K562 (cell line): ENCODE results near the gene NAXE. TPM values are rescaled to one million over a fixed set of nuclear protein-coding genes. Genes with fewer than 3 reads are reported as not detected.

Experiments
- ATAC-seq: fragments of 200-7000 bp; cut with Tn5 transposase; 3 replicates; pipeline ENCODE4 v1.9.1; 2020; ENCODE audit warnings: moderate library complexity
- BruUV-seq: library from RNA; stranded (reverse); fragments of 400-500 nt; replicated peaks from 2 replicates; lab custom pipeline; 2021; lab: Mats Ljungman, UMichigan
- CTCF ChIA-PET: fragments of 300-600 bp; formaldehyde crosslinking; extraction: SDS; loops from one replicate; lab custom pipeline; 2021; ENCODE audit warnings: low intra/inter-chr PET ratio; lab: Yijun Ruan, JAX
- POLR2A ChIA-PET: fragments of 300-600, 350-650 bp; sonication (Branson Sonifier 250); formaldehyde crosslinking; extraction: SDS; loops from one replicate; lab custom pipeline; 2021; ENCODE audit warnings: antibody characterized with exemption, inconsistent platforms; lab: Yijun Ruan, JAX
- DNase-seq, 4 experiments: peaks; one replicate each; pipeline versions ENCODE4 v3.0.0 to v3.0.0-alpha.2; 2011 to 2018; ENCODE audit warnings: low spot score in 3 of 4, mixed read lengths in 3 of 4; ENCODE audit errors: extremely low read depth in 1 of 4
- FAIRE-seq: peaks from 2 replicates; lab custom pipeline; 2011; peaks lifted over from hg19 to GRCh38; lab: Jason Lieb, UNC
- H2AFZ ChIP-seq: 2 replicates; pipeline ENCODE4 v1.6.0; 2011; ENCODE audit warnings: low read depth, low read length, control low read depth, inconsistent platforms
- H3K27ac ChIP-seq: fragments of 200-600 bp; 3 replicates; pipeline ENCODE4 v1.8.0; 2011; ENCODE audit warnings: low read depth, mild to moderate bottlenecking, control low read depth, inconsistent platforms, low read length, moderate library complexity, mixed read lengths; ENCODE audit errors: extremely low read depth
- H3K27me3 ChIP-seq, 2 experiments: fragments of 300-600 bp in 1 of 2; 2 replicates in 1 of 2; 3 replicates in 1 of 2; pipeline versions ENCODE4 v1.6.0 to v1.8.0; 2011; ENCODE audit warnings: inconsistent platforms in 2 of 2, low read length in 2 of 2, mild to moderate bottlenecking in 1 of 2, mixed read lengths in 1 of 2, moderate library complexity in 1 of 2; ENCODE audit not compliant: control insufficient read depth in 2 of 2, insufficient read depth in 2 of 2
- H3K36me3 ChIP-seq: fragments of 300-600 bp; 3 replicates; pipeline ENCODE4 v1.8.0; 2011; ENCODE audit warnings: mild to moderate bottlenecking, low read length, inconsistent platforms; ENCODE audit not compliant: control insufficient read depth, insufficient read depth
- H3K4me1 ChIP-seq, 2 experiments: fragments of 200-600 bp in 1 of 2; replicated peaks in 1 of 2; 2 replicates in 1 of 2; 3 replicates in 1 of 2; pipeline versions ENCODE4 v1.5.1 to v1.8.0; 2011; ENCODE audit warnings: inconsistent platforms in 2 of 2, low read length in 2 of 2, mild to moderate bottlenecking in 1 of 2, mixed read lengths in 1 of 2, moderate library complexity in 1 of 2; ENCODE audit not compliant: control insufficient read depth in 2 of 2, insufficient read depth in 2 of 2
- H3K4me2 ChIP-seq: 2 replicates; pipeline ENCODE4 v1.6.1; 2011; ENCODE audit warnings: low read length, control low read depth, inconsistent platforms, mixed read lengths; ENCODE audit not compliant: insufficient read depth
- H3K4me3 ChIP-seq: fragments of 200-600 bp; sonication (generic), shearing (Covaris generic); 2 replicates; pipeline ENCODE4 v1.5.1; 2016; ENCODE audit warnings: control low read depth, inconsistent platforms
- H3K79me2 ChIP-seq: fragments of 200-600 bp; 3 replicates; pipeline ENCODE4 v1.8.0; 2011; ENCODE audit warnings: low read length, inconsistent platforms; ENCODE audit not compliant: control insufficient read depth, insufficient read depth
- H3K9ac ChIP-seq, 2 experiments: 2 replicates each; pipeline versions ENCODE4 v1.6.0 to v1.6.1; 2011; ENCODE audit warnings: low read depth in 2 of 2, low read length in 2 of 2, control low read depth in 1 of 2, inconsistent platforms in 1 of 2, mild to moderate bottlenecking in 1 of 2, mixed read lengths in 1 of 2; ENCODE audit not compliant: insufficient read depth in 1 of 2
- H3K9me1 ChIP-seq: one replicate; pipeline ENCODE4 v1.6.0; 2011; ENCODE audit warnings: inconsistent platforms, mild to moderate bottlenecking, low read length, moderate library complexity; ENCODE audit not compliant: control insufficient read depth, insufficient read depth
- H3K9me3 ChIP-seq: replicated peaks from 2 replicates; pipeline ENCODE4 v1.5.1; 2011; ENCODE audit warnings: low read depth, low read length, inconsistent platforms; ENCODE audit not compliant: control insufficient read depth, insufficient read depth
- H4K20me1 ChIP-seq: replicated peaks from 2 replicates; pipeline ENCODE4 v1.6.1; 2011; ENCODE audit warnings: low read length, inconsistent platforms, mixed read lengths; ENCODE audit not compliant: control insufficient read depth, insufficient read depth
- ADNP ChIP-seq: fragments of 200-800 bp; sonication (Bioruptor generic); IDR thresholded peaks from 2 replicates; pipeline ENCODE4 v1.6.1; 2016; ENCODE audit warnings: missing genetic modification characterization, missing compliant biosample characterization
- BCOR ChIP-seq: fragments of 450-650 bp; IDR thresholded peaks from 2 replicates; pipeline ENCODE4 v1.6.1; 2016
- CBX1 ChIP-seq: sonication (generic); IDR thresholded peaks from 2 replicates; pipeline ENCODE4 v1.6.1; 2016; ENCODE audit warnings: antibody characterized with exemption, low read depth, mild to moderate bottlenecking
- CHD4 ChIP-seq: fragments of 200-600 bp; sonication (generic); IDR thresholded peaks from 3 replicates; pipeline ENCODE4 v1.6.1; 2012; ENCODE audit warnings: low read depth, mild to moderate bottlenecking, mixed read lengths, low read length, inconsistent platforms; ENCODE audit not compliant: insufficient read depth, insufficient replicate concordance, poor library complexity, severe bottlenecking
- HDAC2 ChIP-seq: fragments of 450-650 bp; IDR thresholded peaks from 2 replicates; pipeline ENCODE4 v1.6.1; 2016; ENCODE audit warnings: mild to moderate bottlenecking
- HEY1 ChIP-seq: fragments of 250-450 bp; sonication (Bioruptor Pico); IDR thresholded peaks from 2 replicates; pipeline ENCODE4 v1.5.0; 2020; ENCODE audit warnings: mild to moderate bottlenecking, moderate library complexity, borderline replicate concordance
- HNRNPL ChIP-seq: fragments of 200-400 bp; formaldehyde crosslinking; IDR thresholded peaks from 2 replicates; pipeline ENCODE4 v1.6.1; 2017; ENCODE audit warnings: low read depth, mild to moderate bottlenecking, low read length
- HOXB6 ChIP-seq: fragments of 250-450 bp; sonication (Bioruptor Pico); IDR thresholded peaks from 2 replicates; pipeline ENCODE4 v1.5.1; 2022; ENCODE audit warnings: mild to moderate bottlenecking, borderline replicate concordance
- KAT2B ChIP-seq: IDR thresholded peaks from one replicate; pipeline ENCODE4 v1.6.1; 2012; ENCODE audit warnings: low read depth, mild to moderate bottlenecking, control low read depth, inconsistent platforms, low read length, moderate library complexity
- KDM2B ChIP-seq: fragments of 250-450 bp; sonication (Bioruptor Pico); IDR thresholded peaks from 2 replicates; pipeline ENCODE4 v1.8.0; 2021; ENCODE audit warnings: mild to moderate bottlenecking, moderate library complexity
- MECOM ChIP-seq: fragments of 250-450 bp; sonication (Bioruptor Pico); IDR thresholded peaks from 2 replicates; pipeline ENCODE4 v1.8.0; 2022; ENCODE audit warnings: inconsistent platforms
- POLR2A ChIP-seq: fragments of 450-650 bp; conservative IDR thresholded peaks from 2 replicates; pipeline ENCODE4 v1.6.1; 2016
- POLR3G ChIP-seq: IDR thresholded peaks from 2 replicates; pipeline ENCODE4 v1.6.1; 2011; ENCODE audit not compliant: insufficient read length, insufficient replicate concordance; ENCODE audit errors: extremely low read depth
- RBM25 ChIP-seq: fragments of 200-400 bp; formaldehyde crosslinking; IDR thresholded peaks from 2 replicates; pipeline ENCODE4 v1.6.1; 2018; ENCODE audit warnings: low read length, low read depth, moderate library complexity; ENCODE audit not compliant: severe bottlenecking
- RCOR1 ChIP-seq, 2 experiments: IDR thresholded peaks; 2 replicates each; pipeline ENCODE4 v1.6.1; 2012; ENCODE audit warnings: low read depth in 2 of 2, low read length in 2 of 2, borderline replicate concordance in 1 of 2, improper control_type of control experiment in 1 of 2
- SMARCA5 ChIP-seq: fragments of 450-650 bp; IDR thresholded peaks from 2 replicates; pipeline ENCODE4 v1.6.1; 2016
- SUPT5H ChIP-seq: fragments of 450-650 bp; IDR thresholded peaks from 2 replicates; pipeline ENCODE4 v1.6.1; 2016
- ZNF696 ChIP-seq: fragments of 250-450 bp; sonication (Bioruptor Pico); conservative IDR thresholded peaks from 2 replicates; pipeline ENCODE4 v1.4.0; 2020; ENCODE audit warnings: mild to moderate bottlenecking, moderate library complexity
- WGBS: fragments of 100-300 bp; shearing (Covaris generic); methylation state at CpG from one replicate; pipeline ENCODE4 v1.1.6; 2016; ENCODE audit warnings: low coverage, mixed read lengths; ENCODE audit not compliant: insufficient coverage; ENCODE audit errors: missing lambda C conversion rate; 5-methylcytosine and 5-hydroxymethylcytosine counted together
- in situ Hi-C: fragments of 300-500 bp; cut with MboI; formaldehyde crosslinking; loops from 4 replicates; pipeline ENCODE4 v1.15.0; 2018; ENCODE audit warnings: inconsistent platforms, mixed read lengths
- intact Hi-C: fragments of 100-400 bp; cut with micrococcal nuclease; formaldehyde crosslinking; loops from 2 replicates; pipeline ENCODE4 v1.14.2; 2022
- polyA plus RNA-seq, 8 experiments: library from polyadenylated mRNA; depleted of rRNA in 4 of 8; stranded (reverse) in 5 of 8; unstranded in 3 of 8; fragments of >200 nt; fragmentation: Nextera tagmentation in 2 of 8; fragmentation: Illumina TruSeq in 1 of 8; extraction: Ambion mirVana in 2 of 8; extraction: Trizol in 1 of 8; gene quantifications; 2 replicates each; pipeline versions ENCODE4 v1.2.1 to v1.2.3, GENCODE V29; 2011 to 2014; ENCODE audit warnings: inconsistent platforms in 1 of 8, missing spikeins in 1 of 8
- total RNA-seq, 7 experiments: library from RNA; depleted of rRNA in 6 of 7; stranded (reverse); fragments of >200 nt in 6 of 7; fragmentation: Illumina TruSeq in 2 of 7; extraction: Trizol in 2 of 7; gene quantifications; 2 replicates each; pipeline versions ENCODE4 v1.2.1 to v1.2.3, GENCODE V29; 2011 to 2021; ENCODE audit warnings: low replicate concordance in 1 of 7
- TF ChIP-seq, protein P1 (sequence below): IDR thresholded peaks from 3 replicates; pipeline ENCODE4 v1.6.1; 2011; ENCODE audit warnings: borderline replicate concordance, mild to moderate bottlenecking, moderate library complexity; ENCODE audit not compliant: insufficient read length; ENCODE audit errors: extremely low read depth
- TF ChIP-seq, protein P2 (sequence below): fragments of 450-650 bp; IDR thresholded peaks from 2 replicates; pipeline ENCODE4 v1.6.1; 2016; ENCODE audit warnings: low read depth, mild to moderate bottlenecking, moderate library complexity

NAXE gene
- total and polyA plus RNA-seq, 9 of the 15 experiments (the other 6 are each of a cell fraction or from before 2014, with no cell fraction given) = 27.3 to 137 (median 90.0) TPM

GRCh38 chr1:156592910-156593660 lies 1.5 kb downstream of the NAXE start:
- Histone ChIP-seq H3K9ac (peak overlapping the region in 1 of 2 experiments; percentile 88; a peak in 3 of 4 replicates), H2AFZ (no peak overlapping the region), H3K4me3 (peak overlapping the region; percentile 88; the same call in 1 of the 2 replicates), H3K9me3 (no peaks in the 10 kb centered on the region), H3K4me2 (peak overlapping the region; percentile 96; the same call in 1 of the 2 replicates), H4K20me1 (no peaks in the 10 kb centered on the region), H3K79me2 (peaks cover 26% of the 10 kb centered on the region), H3K9me1 (no peaks in the 10 kb centered on the region), H3K36me3 (peaks cover 60% of the 10 kb centered on the region), H3K27ac (no peak overlapping the region), H3K27me3 (no peaks in the 10 kb centered on the region), H3K4me1 (peaks cover 7 to 15% of the 10 kb centered on the region in 2 experiments; a peak in 4 of 5 replicates)
- ChIA-PET POLR2A (interaction anchor here (0.6 to 2.6 kb wide), 13 partner anchors 7 to 869 kb away, joined by 3 to 13 read pairs (median 4); partner anchors contain the start of genes GPATCH4 and TTC24), CTCF (no interaction called here)
- 78% methylated on average over 8 of the region's 8 CpGs for WGBS
- intact Hi-C loops (no loop called here), in situ Hi-C loops (no loop called here)
- no peak for FAIRE-seq
- no peak for DNase-seq
- BruUV-seq = no TSS peak
- ATAC-seq = no peak
- TF ChIP-seq CBX1 (0 out of 2 replicates have a peak, but pooled peaks have one; percentile 48), ZNF696 (CRISPR knock-in tag) (no peak), RBM25 (peak; percentile 96), KDM2B (CRISPR knock-in tag) (no peak), BCOR (peak; percentile 94), POLR3G (no peak), ADNP (tag) (peak; percentile 58; the same call in 1 of the 2 replicates), KAT2B (no peak), SMARCA5 (peak; percentile 67), HNRNPL (no peak), HEY1 (CRISPR knock-in tag) (no peak), POLR2A (peak; percentile 15; the same call in 1 of the 2 replicates), HDAC2 (0 out of 2 replicates have a peak, but pooled peaks have one; percentile 35), MECOM (CRISPR knock-in tag) (no peak), CHD4 (peak; percentile 86), HOXB6 (no peak), SUPT5H (peak; percentile 11), RCOR1 (IDR thresholded peaks at IDR 0.05; ENCODE audit: borderline replicate concordance in 1 of 2, low read depth in 2 of 2, low read length in 2 of 2) (peak in 1 of 2 experiments; percentile 38; a peak in 1 of 4 replicates)
- TF ChIP-seq, protein P1, sequence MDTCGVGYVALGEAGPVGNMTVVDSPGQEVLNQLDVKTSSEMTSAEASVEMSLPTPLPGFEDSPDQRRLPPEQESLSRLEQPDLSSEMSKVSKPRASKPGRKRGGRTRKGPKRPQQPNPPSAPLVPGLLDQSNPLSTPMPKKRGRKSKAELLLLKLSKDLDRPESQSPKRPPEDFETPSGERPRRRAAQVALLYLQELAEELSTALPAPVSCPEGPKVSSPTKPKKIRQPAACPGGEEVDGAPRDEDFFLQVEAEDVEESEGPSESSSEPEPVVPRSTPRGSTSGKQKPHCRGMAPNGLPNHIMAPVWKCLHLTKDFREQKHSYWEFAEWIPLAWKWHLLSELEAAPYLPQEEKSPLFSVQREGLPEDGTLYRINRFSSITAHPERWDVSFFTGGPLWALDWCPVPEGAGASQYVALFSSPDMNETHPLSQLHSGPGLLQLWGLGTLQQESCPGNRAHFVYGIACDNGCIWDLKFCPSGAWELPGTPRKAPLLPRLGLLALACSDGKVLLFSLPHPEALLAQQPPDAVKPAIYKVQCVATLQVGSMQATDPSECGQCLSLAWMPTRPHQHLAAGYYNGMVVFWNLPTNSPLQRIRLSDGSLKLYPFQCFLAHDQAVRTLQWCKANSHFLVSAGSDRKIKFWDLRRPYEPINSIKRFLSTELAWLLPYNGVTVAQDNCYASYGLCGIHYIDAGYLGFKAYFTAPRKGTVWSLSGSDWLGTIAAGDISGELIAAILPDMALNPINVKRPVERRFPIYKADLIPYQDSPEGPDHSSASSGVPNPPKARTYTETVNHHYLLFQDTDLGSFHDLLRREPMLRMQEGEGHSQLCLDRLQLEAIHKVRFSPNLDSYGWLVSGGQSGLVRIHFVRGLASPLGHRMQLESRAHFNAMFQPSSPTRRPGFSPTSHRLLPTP = no peak
- TF ChIP-seq, protein P2, sequence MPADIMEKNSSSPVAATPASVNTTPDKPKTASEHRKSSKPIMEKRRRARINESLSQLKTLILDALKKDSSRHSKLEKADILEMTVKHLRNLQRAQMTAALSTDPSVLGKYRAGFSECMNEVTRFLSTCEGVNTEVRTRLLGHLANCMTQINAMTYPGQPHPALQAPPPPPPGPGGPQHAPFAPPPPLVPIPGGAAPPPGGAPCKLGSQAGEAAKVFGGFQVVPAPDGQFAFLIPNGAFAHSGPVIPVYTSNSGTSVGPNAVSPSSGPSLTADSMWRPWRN = no peak
